NCI-H146 (cell line): ENCODE results near the gene B4GALT7.
"Not testable (repeated sequence)": the region's sequence is repeated elsewhere in the genome, so short reads cannot be mapped to it uniquely, and the experiment has no call there.

Experiments used
- DNase-seq: peaks from one replicate; lab custom pipeline; 2025; lab: John Stamatoyannopoulos, UW

Gene B4GALT7

GRCh38 chr5:177609076-177610059 lies 9.4 kb downstream of the B4GALT7 start:
- DNase-seq, result no peak

DNA sequence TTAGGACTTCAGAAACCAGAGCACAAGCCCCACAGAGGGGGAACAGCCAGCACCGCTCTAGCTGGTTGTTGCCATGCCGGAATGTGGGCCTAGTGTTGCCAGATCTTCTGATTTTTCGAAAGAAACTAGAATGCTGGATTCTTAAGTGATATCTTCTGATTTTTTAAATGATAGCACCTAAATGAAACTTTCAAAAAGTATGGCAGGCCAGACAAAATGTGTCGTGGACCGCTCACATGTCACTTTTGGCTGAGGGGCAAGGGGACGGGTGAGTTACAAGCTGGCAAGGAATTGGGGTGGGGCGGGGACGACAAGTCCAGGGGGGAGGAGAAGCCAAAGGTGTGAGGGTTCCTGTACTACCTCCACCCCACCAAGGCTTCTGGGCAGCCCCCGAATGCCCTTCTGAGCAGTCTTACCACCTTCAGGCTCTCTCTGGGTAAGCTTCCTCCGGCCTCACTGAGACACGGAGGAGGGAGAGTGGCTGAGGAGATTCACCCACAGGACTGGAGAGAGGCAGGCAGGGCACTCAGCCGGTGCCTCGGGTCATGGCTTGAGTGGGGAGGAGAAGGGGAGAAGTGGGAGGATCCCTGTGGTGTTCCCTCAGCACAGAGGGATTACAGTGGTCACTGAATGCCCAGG lies 10.3 kb downstream of the B4GALT7 start:
- DNase-seq, result no peak

DNA sequence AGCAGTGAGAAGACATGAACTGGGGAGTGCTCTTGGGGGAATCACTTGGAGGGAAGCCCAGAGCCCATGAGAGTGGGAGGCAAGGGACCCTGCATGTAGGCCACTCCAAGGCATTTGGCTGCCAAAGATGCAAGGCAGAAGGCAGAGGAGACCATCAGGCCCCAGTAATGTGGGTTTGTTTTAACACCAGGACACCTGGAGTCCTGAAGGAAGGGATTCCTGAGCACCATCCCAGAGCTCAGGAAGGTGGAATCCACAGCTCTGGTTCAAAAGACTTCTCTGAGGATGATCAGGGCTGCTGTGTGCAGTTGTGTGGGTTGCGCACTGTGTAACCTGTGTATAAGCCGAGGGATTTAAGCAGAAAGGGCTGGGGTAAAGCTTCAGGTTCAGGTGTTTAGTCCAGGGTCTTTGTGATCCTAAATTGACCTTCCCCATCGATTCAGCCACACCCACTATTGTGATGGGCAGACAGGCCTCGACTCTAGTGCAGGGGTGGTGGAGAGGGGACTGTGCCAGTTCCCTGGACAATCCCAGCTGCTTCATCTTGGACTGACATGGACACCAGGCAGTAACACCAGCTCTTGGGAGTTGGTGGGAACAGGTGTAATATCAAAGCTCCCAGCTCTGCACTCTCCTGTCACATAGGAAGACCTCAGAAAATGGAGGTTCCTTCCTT lies 11.0 kb downstream of the B4GALT7 start:
- no peak for DNase-seq

DNA sequence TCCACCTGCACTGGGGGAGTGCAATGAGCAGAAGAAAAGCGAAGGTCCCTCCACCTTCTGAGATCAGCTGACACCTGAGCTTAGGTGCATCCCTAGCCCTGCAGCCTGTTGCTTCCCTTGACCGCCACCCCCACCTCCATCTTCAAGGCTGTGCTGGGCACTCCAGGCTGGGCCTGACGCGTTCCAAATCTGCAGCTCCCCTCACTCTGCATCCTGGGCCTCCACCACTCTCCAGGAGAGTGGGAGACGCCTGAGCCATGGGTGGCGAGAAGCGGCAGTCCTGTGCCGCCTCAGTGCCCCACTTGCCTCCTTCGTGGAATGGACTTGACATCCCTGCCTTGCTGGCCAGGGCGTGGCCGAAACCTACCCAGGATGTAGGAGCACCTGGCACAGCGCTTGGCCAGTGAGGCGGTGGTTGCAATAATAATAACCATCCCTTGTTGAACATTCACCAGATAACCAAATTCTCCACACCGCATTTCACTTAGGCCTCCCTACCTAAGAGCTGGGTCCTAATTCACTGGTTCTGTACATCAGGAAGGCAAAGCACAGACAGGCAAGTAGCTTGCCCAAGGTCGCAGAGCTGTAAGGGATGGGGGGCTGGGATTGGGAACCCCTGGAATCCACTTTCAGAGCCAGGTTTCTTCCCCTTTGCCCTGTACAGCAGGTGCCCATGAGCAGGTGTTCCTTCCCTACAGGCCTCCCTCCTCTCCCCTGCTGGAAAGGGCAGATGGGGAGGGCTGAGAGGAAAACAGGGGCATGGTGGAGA lies 11.7 kb downstream of the B4GALT7 start:
- DNase-seq, result no peak

GRCh38 chr5:177612215-177612673 lies 12.3 kb downstream of the B4GALT7 start:
- no peak for DNase-seq

- no peak for DNase-seq
Observed at GRCh38 chr5:177620560-177620959, 20.6 kb downstream of the B4GALT7 start.

GRCh38 chr5:177624172-177624571 lies 24.2 kb downstream of the B4GALT7 start:
- not testable (repeated sequence) for DNase-seq

DNA sequence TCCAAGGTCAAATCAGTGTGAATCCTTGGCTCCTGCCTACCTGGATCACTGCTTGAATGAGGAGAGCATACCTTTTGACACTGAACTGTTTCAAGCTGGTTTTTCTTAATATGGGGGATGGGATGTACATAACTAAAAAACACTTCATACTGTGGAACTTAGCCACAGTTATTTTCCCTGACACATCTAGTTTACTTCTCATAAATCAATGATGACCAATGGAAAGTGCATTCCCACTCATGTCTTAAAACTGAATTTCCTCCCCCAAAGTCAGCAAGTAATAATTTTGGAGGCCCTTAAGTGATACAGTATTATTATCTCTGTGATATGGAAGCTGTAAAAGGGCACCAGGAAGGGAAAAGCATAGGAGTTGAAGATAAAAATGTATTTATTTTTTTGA lies 30.3 kb downstream of the B4GALT7 start:
- not testable (repeated sequence) for DNase-seq

DNA sequence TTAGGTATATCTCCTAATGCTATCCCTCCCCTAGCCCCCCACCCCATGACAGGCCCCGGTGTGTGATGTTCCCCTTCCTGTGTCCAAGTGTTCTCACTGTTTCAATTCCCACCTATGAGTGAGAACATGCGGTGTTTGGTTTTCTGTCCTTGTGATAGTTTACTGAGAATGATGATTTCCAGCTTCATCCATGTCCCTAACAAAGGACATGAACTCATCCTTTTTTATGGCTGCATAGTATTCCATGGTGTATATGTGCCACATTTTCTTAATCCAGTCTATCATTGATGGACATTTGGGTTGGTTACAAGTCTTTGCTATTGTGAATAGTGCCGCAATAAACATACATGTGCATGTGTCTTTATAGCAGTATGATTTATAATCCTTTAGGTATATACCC lies 35.0 kb downstream of the B4GALT7 start:
- DNase-seq, result not testable (repeated sequence)

DNA sequence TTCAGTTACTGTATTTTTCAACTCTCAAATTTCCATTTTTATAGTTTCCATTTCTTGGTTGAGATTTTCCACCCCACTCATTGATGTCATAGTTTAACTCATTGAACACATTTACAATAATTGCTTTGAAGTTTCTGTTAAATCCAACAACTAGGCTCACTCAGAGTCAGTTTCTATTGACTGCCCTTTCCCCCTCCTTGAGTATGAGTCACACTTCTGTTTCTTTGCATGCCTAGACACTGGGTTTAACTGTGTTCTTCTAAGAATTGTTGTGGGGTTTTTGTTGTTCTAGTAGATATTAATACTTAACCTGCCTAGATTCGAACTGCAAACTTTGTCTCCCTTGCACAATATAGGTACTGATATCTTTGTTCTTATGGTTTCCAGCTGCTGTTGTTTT lies 45.5 kb downstream of the B4GALT7 start:
- not testable (repeated sequence) for DNase-seq

DNA sequence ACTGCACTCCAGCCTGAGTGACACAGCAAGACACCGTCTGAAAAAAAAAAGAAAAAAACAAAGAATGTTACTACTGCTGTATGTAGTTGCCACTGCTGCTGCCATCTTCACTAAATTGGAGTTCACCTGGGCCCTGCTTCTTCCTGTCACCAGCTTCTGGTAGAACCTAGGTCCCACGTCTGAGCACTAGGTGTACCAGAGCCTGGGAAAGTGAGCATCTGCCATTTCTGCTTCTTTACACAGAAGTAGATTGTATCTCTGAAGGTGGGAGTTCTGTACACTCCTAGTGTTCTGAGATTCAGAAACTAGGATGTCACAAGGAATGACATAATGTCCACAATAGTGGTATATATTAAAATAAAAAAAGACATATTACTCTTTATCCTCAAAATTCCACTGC lies 51.3 kb downstream of the B4GALT7 start:
- DNase-seq, result not testable (repeated sequence)

DNA sequence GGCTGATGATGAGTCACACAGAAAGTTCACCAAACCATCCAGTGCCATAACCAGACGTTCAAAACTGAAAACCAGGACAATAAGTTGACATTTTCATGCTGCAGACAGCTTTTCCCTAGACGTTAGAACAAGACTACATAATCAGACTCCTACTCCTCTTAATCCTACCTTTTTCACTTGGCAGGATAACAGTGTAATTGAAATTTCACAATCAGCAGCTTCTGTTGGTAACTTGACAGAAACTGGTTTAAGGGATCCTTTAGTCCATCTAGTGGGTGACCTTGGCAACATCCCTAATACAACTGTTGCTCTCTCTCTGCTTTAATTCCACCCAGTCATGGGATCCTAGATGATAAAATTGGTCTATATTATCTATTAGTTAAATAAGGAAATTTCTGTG lies 57.9 kb downstream of the B4GALT7 start:
- DNase-seq, result not testable (repeated sequence)

GRCh38 chr5:177658542-177658941 lies 58.6 kb downstream of the B4GALT7 start:
- DNase-seq, result not testable (repeated sequence)
